Neural cell (in vitro differentiated cells): ENCODE measurements around the gene PHACTR2. TPM values are rescaled to one million over a fixed set of nuclear protein-coding genes. Genes with fewer than 3 reads are reported as not detected.

Experiments used
- H2AFZ ChIP-seq: fragments of 200-600, 300-800 bp; sonication (generic), shearing (Covaris generic); 2 replicates; pipeline ENCODE4 v1.6.0; 2014; ENCODE audit warnings: low read depth, mild to moderate bottlenecking, antibody characterized with exemption, low read length, moderate library complexity
- H3F3A ChIP-seq: fragments of 200-600 bp; shearing (Covaris generic); 2 replicates; pipeline ENCODE4 v1.6.1; 2016; ENCODE audit warnings: mild to moderate bottlenecking, moderate library complexity, mixed read lengths, antibody characterized with exemption, low read length; ENCODE audit not compliant: insufficient read depth, poor library complexity, severe bottlenecking
- H3K27ac ChIP-seq: fragments of 200-600, 300-800 bp; sonication (generic), shearing (Covaris generic); 2 replicates; pipeline ENCODE4 v1.5.1; 2014; ENCODE audit warnings: mild to moderate bottlenecking, low read length, moderate library complexity
- H3K27me3 ChIP-seq: fragments of 300-800, 200-600 bp; sonication (generic), shearing (Covaris generic); 2 replicates; pipeline ENCODE4 v1.6.0; 2014; ENCODE audit warnings: mild to moderate bottlenecking, low read depth, low read length, moderate library complexity; ENCODE audit not compliant: insufficient read depth
- H3K36me3 ChIP-seq: fragments of 300-800, 200-600 bp; sonication (generic), shearing (Covaris generic); 2 replicates; pipeline ENCODE4 v1.5.1; 2014; ENCODE audit warnings: mild to moderate bottlenecking, antibody characterized with exemption, low read length, moderate library complexity; ENCODE audit not compliant: insufficient read depth
- H3K4me2 ChIP-seq: fragments of 300-800, 200-600 bp; sonication (generic), shearing (Covaris generic); 2 replicates; pipeline ENCODE4 v1.6.0; 2014; ENCODE audit warnings: mild to moderate bottlenecking, low read length
- H3K4me3 ChIP-seq: fragments of 300-800, 200-600 bp; sonication (generic), shearing (Covaris generic); 2 replicates; pipeline ENCODE4 v1.5.1; 2014; ENCODE audit warnings: mild to moderate bottlenecking, low read length, moderate library complexity
- H3K79me2 ChIP-seq: fragments of 200-600 bp; shearing (Covaris generic); replicated peaks from 2 replicates; pipeline ENCODE4 v1.6.0; 2014; ENCODE audit warnings: mild to moderate bottlenecking, low read length, moderate library complexity; ENCODE audit not compliant: insufficient read depth
- H3K9ac ChIP-seq: fragments of 300-800, 200-600 bp; sonication (generic), shearing (Covaris generic); 2 replicates; pipeline ENCODE4 v1.6.1; 2016; ENCODE audit warnings: mild to moderate bottlenecking, low read length, mixed read lengths
- H3K9me2 ChIP-seq: fragments of 200-600 bp; shearing (Covaris generic); 2 replicates; pipeline ENCODE4 v1.6.1; 2016; ENCODE audit warnings: mild to moderate bottlenecking, low read length, mixed read lengths; ENCODE audit not compliant: insufficient read depth
- H3K9me3 ChIP-seq: fragments of 200-600, 300-800 bp; sonication (generic), shearing (Covaris generic); 2 replicates; pipeline ENCODE4 v1.6.1; 2016; ENCODE audit warnings: mild to moderate bottlenecking, mixed run types, low read length, moderate library complexity, mixed read lengths
- H4K20me1 ChIP-seq: fragments of 200-600 bp; shearing (Covaris generic); 2 replicates; pipeline ENCODE4 v1.6.1; 2016; ENCODE audit warnings: mild to moderate bottlenecking, mixed run types; ENCODE audit not compliant: insufficient read depth
- CTCF ChIP-seq: fragments of 450-650 bp; IDR thresholded peaks from 2 replicates; pipeline ENCODE4 v1.5.1; 2014; ENCODE audit warnings: antibody characterized with exemption, mild to moderate bottlenecking, moderate library complexity; ENCODE audit not compliant: poor library complexity, severe bottlenecking
- EP300 ChIP-seq: fragments of 450-650 bp; conservative IDR thresholded peaks from 2 replicates; pipeline ENCODE4 v1.6.1; 2014; ENCODE audit warnings: antibody characterized with exemption, mild to moderate bottlenecking, moderate library complexity; ENCODE audit not compliant: poor library complexity, severe bottlenecking
- EZH2 ChIP-seq: fragments of 200-600, 300-800 bp; shearing (Covaris generic), sonication (generic); IDR thresholded peaks from 2 replicates; pipeline ENCODE4 v1.6.1; 2014; ENCODE audit warnings: antibody characterized with exemption, low read length, borderline replicate concordance, mild to moderate bottlenecking; ENCODE audit not compliant: insufficient read depth, poor library complexity, severe bottlenecking
- MXI1 ChIP-seq: fragments of 450-650 bp; conservative IDR thresholded peaks from 2 replicates; pipeline ENCODE4 v1.6.1; 2014; ENCODE audit warnings: antibody characterized with exemption, mild to moderate bottlenecking; ENCODE audit not compliant: poor library complexity, severe bottlenecking
- POLR2AphosphoS5 ChIP-seq: IDR thresholded peaks from 2 replicates; pipeline ENCODE4 v1.6.1; 2012
- RAD21 ChIP-seq: fragments of 450-650 bp; conservative IDR thresholded peaks from 2 replicates; pipeline ENCODE4 v1.6.1; 2014; ENCODE audit warnings: antibody characterized with exemption, mild to moderate bottlenecking, moderate library complexity
- REST ChIP-seq: IDR thresholded peaks from 2 replicates; pipeline ENCODE4 v1.6.1; 2012; ENCODE audit warnings: borderline replicate concordance
- SMC3 ChIP-seq: fragments of 450-650 bp; conservative IDR thresholded peaks from 2 replicates; pipeline ENCODE4 v1.6.1; 2014; ENCODE audit warnings: antibody characterized with exemption, mild to moderate bottlenecking, moderate library complexity; ENCODE audit not compliant: poor library complexity
- TAF1 ChIP-seq: IDR thresholded peaks from 2 replicates; pipeline ENCODE4 v1.6.1; 2012; ENCODE audit warnings: low read depth
- polyA plus RNA-seq: library from polyadenylated mRNA; depleted of rRNA; stranded (reverse); fragments of >200 nt; gene quantifications from 2 replicates; pipeline ENCODE4 v1.2.3, GENCODE V29; 2014

PHACTR2 gene
- polyA plus RNA-seq, 1 donor from 2014 or later, result 2.8 TPM

- H3K4me3 ChIP-seq, result no peak overlapping the region
- H3K79me2 ChIP-seq, result peaks cover 1% of the 10 kb centered on the region
- no peaks in the 10 kb centered on the region for H3K27me3 ChIP-seq
- H3K9me2 ChIP-seq, result no peaks in the 10 kb centered on the region
- no peak overlapping the region for H2AFZ ChIP-seq
- no peaks in the 10 kb centered on the region for H3K36me3 ChIP-seq
- no peak overlapping the region for H3K9ac ChIP-seq
- no peaks in the 10 kb centered on the region for H3K9me3 ChIP-seq
- no peaks in the 10 kb centered on the region for H4K20me1 ChIP-seq
- no peak overlapping the region for H3K4me2 ChIP-seq
- TF ChIP-seq POLR2AphosphoS5, result no peak
- TF ChIP-seq MXI1, result no peak
- no peak for TF ChIP-seq TAF1
- TF ChIP-seq REST, result no peak
- TF ChIP-seq CTCF, result no peak
- TF ChIP-seq EZH2, result no peak
- no peak overlapping the region for H3K27ac ChIP-seq
- H3F3A ChIP-seq, result no peaks in the 10 kb centered on the region
Observed at GRCh38 chr6:143838395-143838794, 160.6 kb downstream of the PHACTR2 start.

- Histone ChIP-seq H3K79me2 (peaks cover 9% of the 10 kb centered on the region), H3K36me3 (no peaks in the 10 kb centered on the region), H3K9ac (no peak overlapping the region), H3K4me2 (no peak overlapping the region), H3F3A (no peaks in the 10 kb centered on the region), H3K9me2 (no peaks in the 10 kb centered on the region), H3K4me3 (no peak overlapping the region), H3K27me3 (no peaks in the 10 kb centered on the region), H3K27ac (no peak overlapping the region), H3K9me3 (no peaks in the 10 kb centered on the region), H4K20me1 (no peaks in the 10 kb centered on the region), H2AFZ (no peak overlapping the region)
- no peak for TF ChIP-seq CTCF
- TF ChIP-seq REST, result no peak
- no peak for TF ChIP-seq RAD21
- no peak for TF ChIP-seq MXI1
- no peak for TF ChIP-seq EP300
- no peak for TF ChIP-seq EZH2
- TF ChIP-seq POLR2AphosphoS5, result no peak
- no peak for TF ChIP-seq SMC3
- no peak for TF ChIP-seq TAF1
Observed at GRCh38 chr6:143839196-143839595, 161.4 kb downstream of the PHACTR2 start.
